ENCODE data around the gene MFSD1. TPM values are rescaled to one million over a fixed set of nuclear protein-coding genes. Genes with fewer than 3 reads are reported as not detected.

Gene MFSD1
- total RNA-seq, 4 donors from 2014 or later: 86.6 to 136 (median 96.2) TPM

- no peaks in the 10 kb centered on the region for H3K27me3 ChIP-seq
- H3K27ac ChIP-seq: no peak overlapping the region
- intact Hi-C loops (cut with DNase I): no loop called here
- H3K9me3 ChIP-seq: no peaks in the 10 kb centered on the region
- DNase-seq: no peak
- TF ChIP-seq POLR2A (IDR thresholded peaks at IDR 0.05): no peak
- no peak for TF ChIP-seq CTCF (IDR thresholded peaks at IDR 0.05)
- H3K36me3 ChIP-seq: peaks cover 26 to 31% of the 10 kb centered on the region in 2 donors
- no peak overlapping the region for H3K4me3 ChIP-seq (replicated peaks in 1 of 3)
- 77 to 96% methylated on average over 3 of the region's 3 CpGs for WGBS, 2 donors
- H3K4me1 ChIP-seq: no peaks in the 10 kb centered on the region
These were observed 25.9 kb downstream of the MFSD1 start for GRCh38 chr3:158827773-158828172.

- Histone ChIP-seq H3K27me3 (no peaks in the 10 kb centered on the region), H3K4me1 (no peaks in the 10 kb centered on the region), H3K36me3 (peaks cover 6 to 8% of the 10 kb centered on the region in 2 donors), H3K27ac (no peak overlapping the region), H3K4me3 (replicated peaks in 1 of 3) (no peak overlapping the region), H3K9me3 (no peaks in the 10 kb centered on the region)
- DNase-seq: no peak
- WGBS, 2 donors: 100% methylated on average over 4 of the region's 4 CpGs
- intact Hi-C loops (cut with DNase I): no loop called here
- no peak for TF ChIP-seq POLR2A (IDR thresholded peaks at IDR 0.05)
- TF ChIP-seq CTCF (IDR thresholded peaks at IDR 0.05): no peak
These were observed 28.5 kb downstream of the MFSD1 start for GRCh38 chr3:158830391-158830790.

- Histone ChIP-seq H3K4me3 (replicated peaks in 1 of 3) (no peak overlapping the region), H3K36me3 (peaks cover 0 to 5% of the 10 kb centered on the region in 2 donors), H3K27me3 (no peaks in the 10 kb centered on the region), H3K9me3 (no peaks in the 10 kb centered on the region), H3K27ac (no peak overlapping the region), H3K4me1 (no peaks in the 10 kb centered on the region)
- intact Hi-C loops (cut with DNase I): no loop called here
- no peak for TF ChIP-seq CTCF (IDR thresholded peaks at IDR 0.05)
- TF ChIP-seq POLR2A (IDR thresholded peaks at IDR 0.05): no peak
- WGBS, 2 donors: 56 to 73% methylated on average over 2 of the region's 2 CpGs
- no peak for DNase-seq
These were observed 30.0 kb downstream of the MFSD1 start for GRCh38 chr3:158831861-158832260.

- Histone ChIP-seq H3K9me3 (no peaks in the 10 kb centered on the region), H3K4me3 (replicated peaks in 1 of 3) (no peak overlapping the region), H3K4me1 (peaks cover 0 to 3% of the 10 kb centered on the region in 2 donors), H3K36me3 (no peaks in the 10 kb centered on the region), H3K27ac (no peak overlapping the region), H3K27me3 (no peaks in the 10 kb centered on the region)
- intact Hi-C loops (cut with DNase I): no loop called here
- no peak for DNase-seq
- 47 to 58% methylated on average over 3 of the region's 3 CpGs for WGBS, 2 donors
- TF ChIP-seq CTCF (IDR thresholded peaks at IDR 0.05): no peak
These were observed 33.8 kb downstream of the MFSD1 start for GRCh38 chr3:158835631-158836030.

GRCh38 chr3:158836312-158836711 lies 34.5 kb downstream of the MFSD1 start:
- H3K4me3 ChIP-seq (replicated peaks in 1 of 3): no peak overlapping the region
- peaks cover 0 to 3% of the 10 kb centered on the region in 2 donors for H3K4me1 ChIP-seq
- no peaks in the 10 kb centered on the region for H3K9me3 ChIP-seq
- intact Hi-C loops (cut with DNase I): no loop called here
- no peak overlapping the region for H3K27ac ChIP-seq
- 92 to 95% methylated on average over 3 of the region's 3 CpGs for WGBS, 2 donors
- no peaks in the 10 kb centered on the region for H3K27me3 ChIP-seq
- DNase-seq: no peak
- no peaks in the 10 kb centered on the region for H3K36me3 ChIP-seq
- TF ChIP-seq CTCF (IDR thresholded peaks at IDR 0.05) (no peak), POLR2A (IDR thresholded peaks at IDR 0.05) (no peak)

Data from thyroid gland (tissue), 4 donors.